ENCODE results near the gene TIMM50. TPM values are rescaled to one million over a fixed set of nuclear protein-coding genes. Genes with fewer than 3 reads are reported as not detected.
A peak's percentile ranks its signal among the peaks of the same experiment; 100 is the strongest.

The TIMM50 gene
- total RNA-seq, 6 donors from 2014 or later: 47.8 to 80.9 (median 54.4) TPM

DNA sequence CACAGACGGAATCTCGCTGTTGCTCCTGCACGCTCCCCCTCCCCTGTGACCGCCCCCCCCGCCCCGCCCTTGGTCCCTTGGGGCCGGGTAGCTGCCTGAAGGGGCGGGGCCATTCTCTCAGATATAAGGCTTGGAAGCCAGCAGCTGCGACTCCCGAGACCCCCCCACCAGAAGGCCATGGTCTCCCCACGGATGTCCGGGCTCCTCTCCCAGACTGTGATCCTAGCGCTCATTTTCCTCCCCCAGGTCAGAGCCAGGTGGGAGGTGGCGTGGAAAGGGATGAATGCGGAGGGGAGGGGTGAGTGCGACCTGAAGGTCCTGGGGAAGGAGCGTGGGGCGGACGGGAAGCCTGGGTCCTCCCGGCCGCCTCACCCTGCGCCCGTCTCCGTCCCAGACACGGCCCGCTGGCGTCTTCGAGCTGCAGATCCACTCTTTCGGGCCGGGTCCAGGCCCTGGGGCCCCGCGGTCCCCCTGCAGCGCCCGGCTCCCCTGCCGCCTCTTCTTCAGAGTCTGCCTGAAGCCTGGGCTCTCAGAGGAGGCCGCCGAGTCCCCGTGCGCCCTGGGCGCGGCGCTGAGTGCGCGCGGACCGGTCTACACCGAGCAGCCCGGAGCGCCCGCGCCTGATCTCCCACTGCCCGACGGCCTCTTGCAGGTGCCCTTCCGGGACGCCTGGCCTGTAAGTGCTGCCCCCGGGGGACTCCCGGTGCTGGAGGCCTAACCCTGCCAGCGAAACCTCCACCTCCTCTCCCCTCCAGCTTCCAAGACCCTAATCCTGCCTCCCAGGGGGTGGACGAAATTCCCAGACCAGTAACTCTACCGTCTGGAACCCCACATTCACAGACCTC, 18.4 kb downstream of the TIMM50 start, which contains the start of gene DLL3:
TSS of gene DLL3 (plus strand) at position 150 of the 845 bp plus-strand sequence. CDS start at position 178, 28 bp downstream.
- peaks cover 14 to 27% (median 24%) of the 10 kb centered on the region in 4 donors for H3K4me1 ChIP-seq
- TF ChIP-seq POLR2A (IDR thresholded peaks at IDR 0.05): no peak
- TF ChIP-seq, protein P1, sequence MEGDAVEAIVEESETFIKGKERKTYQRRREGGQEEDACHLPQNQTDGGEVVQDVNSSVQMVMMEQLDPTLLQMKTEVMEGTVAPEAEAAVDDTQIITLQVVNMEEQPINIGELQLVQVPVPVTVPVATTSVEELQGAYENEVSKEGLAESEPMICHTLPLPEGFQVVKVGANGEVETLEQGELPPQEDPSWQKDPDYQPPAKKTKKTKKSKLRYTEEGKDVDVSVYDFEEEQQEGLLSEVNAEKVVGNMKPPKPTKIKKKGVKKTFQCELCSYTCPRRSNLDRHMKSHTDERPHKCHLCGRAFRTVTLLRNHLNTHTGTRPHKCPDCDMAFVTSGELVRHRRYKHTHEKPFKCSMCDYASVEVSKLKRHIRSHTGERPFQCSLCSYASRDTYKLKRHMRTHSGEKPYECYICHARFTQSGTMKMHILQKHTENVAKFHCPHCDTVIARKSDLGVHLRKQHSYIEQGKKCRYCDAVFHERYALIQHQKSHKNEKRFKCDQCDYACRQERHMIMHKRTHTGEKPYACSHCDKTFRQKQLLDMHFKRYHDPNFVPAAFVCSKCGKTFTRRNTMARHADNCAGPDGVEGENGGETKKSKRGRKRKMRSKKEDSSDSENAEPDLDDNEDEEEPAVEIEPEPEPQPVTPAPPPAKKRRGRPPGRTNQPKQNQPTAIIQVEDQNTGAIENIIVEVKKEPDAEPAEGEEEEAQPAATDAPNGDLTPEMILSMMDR (IDR thresholded peaks at IDR 0.05): no peak
- no peak within 1 kb of the TSS for H3K4me3 ChIP-seq
- DNase-seq (peak in 1 of 2 donors; percentile 85), ATAC-seq (ENCODE audit: low FRiP score in 2 of 2) (no peak)
- 3 to 6% methylated on average over 22 to 24 of the region's 60 CpGs for WGBS, 2 donors
- peaks cover 0 to 29% (median 19%) of the 10 kb centered on the region in 4 donors for H3K27me3 ChIP-seq
- H3K27ac ChIP-seq: no peak within 1 kb of the TSS
- no peaks in the 10 kb centered on the region for H3K9me3 ChIP-seq
- no peaks in the 10 kb centered on the region for H3K36me3 ChIP-seq

DNA sequence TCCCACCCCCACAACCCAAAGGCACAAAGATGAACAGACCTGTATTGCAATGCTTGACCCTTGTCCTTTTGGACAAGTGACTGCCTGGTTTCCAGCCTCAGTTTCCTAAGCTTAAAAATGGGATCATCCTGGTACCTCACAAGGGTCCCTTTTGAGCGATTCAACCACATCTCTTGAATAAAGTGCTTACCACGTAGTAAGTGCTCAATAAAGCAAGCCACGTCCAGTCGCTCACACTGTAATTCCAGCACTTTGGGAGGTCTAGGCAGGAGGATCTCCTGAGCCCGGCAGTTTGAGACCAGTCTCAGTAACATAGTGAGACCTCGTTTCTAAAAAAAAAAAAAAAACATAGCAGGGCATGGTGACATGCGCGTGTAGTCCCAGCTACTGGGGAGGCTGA, 19.3 kb downstream of the TIMM50 start:
- ATAC-seq (ENCODE audit: low FRiP score in 2 of 2): no peak

DNA sequence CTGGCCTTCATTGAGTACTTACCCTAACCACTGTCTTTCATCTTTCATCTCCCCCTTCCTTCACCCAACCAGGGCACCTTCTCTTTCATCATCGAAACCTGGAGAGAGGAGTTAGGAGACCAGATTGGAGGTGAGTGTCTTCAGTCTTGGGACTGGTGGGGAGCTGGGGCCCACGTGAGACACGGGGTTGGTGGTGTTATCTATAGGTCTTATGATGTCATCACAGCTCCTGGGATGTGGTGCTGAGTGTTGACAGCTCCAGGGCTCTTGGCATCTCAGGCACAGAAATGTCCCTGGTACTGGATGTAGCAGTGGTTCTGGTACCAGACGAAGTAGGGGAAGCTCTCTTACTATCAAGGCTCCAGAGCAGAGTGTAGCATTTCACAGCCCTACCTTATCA, 19.9 kb downstream of the TIMM50 start:
- Histone ChIP-seq H3K9me3 (no peaks in the 10 kb centered on the region), H3K36me3 (no peaks in the 10 kb centered on the region), H3K27me3 (peaks cover 0 to 35% (median 22%) of the 10 kb centered on the region in 4 donors), H3K4me1 (peaks cover 14 to 27% (median 24%) of the 10 kb centered on the region in 4 donors), H3K4me3 (no peak overlapping the region), H3K27ac (no peak overlapping the region)
- ATAC-seq (ENCODE audit: low FRiP score in 2 of 2) (no peak), DNase-seq (no peak)
- no peak for TF ChIP-seq EP300 (IDR thresholded peaks at IDR 0.05)
- 52 to 72% methylated on average over 2 to 4 of the region's 4 CpGs for WGBS, 2 donors

More for the DNA sequence above, 19.3 kb downstream of the TIMM50 start:
- Histone ChIP-seq H3K27ac (no peak overlapping the region), H3K4me1 (peaks cover 14 to 27% (median 24%) of the 10 kb centered on the region in 4 donors), H3K4me3 (no peak overlapping the region), H3K9me3 (no peaks in the 10 kb centered on the region), H3K27me3 (peaks cover 0 to 35% (median 20%) of the 10 kb centered on the region in 4 donors), H3K36me3 (no peaks in the 10 kb centered on the region)
- TF ChIP-seq POLR2A (IDR thresholded peaks at IDR 0.05): no peak
- TF ChIP-seq POLR2AphosphoS5 (IDR thresholded peaks at IDR 0.05): no peak
- WGBS, 2 donors: 78 to 79% methylated on average over 8 of the region's 8 CpGs
- no peak for DNase-seq

DNA sequence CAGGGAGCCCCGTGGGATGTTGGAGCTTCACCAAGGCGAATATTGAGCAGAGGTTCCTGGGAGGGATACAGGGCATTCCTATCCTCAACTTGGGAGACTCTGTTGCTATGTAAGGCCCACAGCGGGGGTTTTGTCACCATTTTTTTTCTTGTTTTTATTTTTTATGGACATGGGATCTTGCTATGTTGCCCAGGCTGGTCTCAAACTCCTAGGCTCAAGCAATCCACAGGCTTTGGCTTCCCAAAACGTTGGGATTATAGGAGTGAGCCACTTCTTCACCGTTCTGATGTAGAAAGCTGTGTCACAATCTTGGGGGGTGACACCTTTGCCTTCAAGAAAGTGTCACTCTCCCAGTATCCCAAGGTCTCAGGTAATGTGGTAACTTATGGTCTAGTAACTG, 20.7 kb downstream of the TIMM50 start:
- 66 to 78% methylated on average over 4 to 5 of the region's 5 CpGs for WGBS, 2 donors
- H3K4me1 ChIP-seq: peaks cover 14 to 27% (median 24%) of the 10 kb centered on the region in 4 donors
- no peak for TF ChIP-seq EP300 (IDR thresholded peaks at IDR 0.05)
- TF ChIP-seq, protein P1 (IDR thresholded peaks at IDR 0.05): no peak
- no peak for TF ChIP-seq POLR2AphosphoS5 (IDR thresholded peaks at IDR 0.05)
- no peak for TF ChIP-seq POLR2A (IDR thresholded peaks at IDR 0.05)
- peaks cover 0 to 32% (median 21%) of the 10 kb centered on the region in 4 donors for H3K27me3 ChIP-seq
- ATAC-seq (ENCODE audit: low FRiP score in 2 of 2) (no peak), DNase-seq (no peak)
- H3K36me3 ChIP-seq: no peaks in the 10 kb centered on the region
- no peak overlapping the region for H3K27ac ChIP-seq
- H3K4me3 ChIP-seq: no peak overlapping the region
- no peaks in the 10 kb centered on the region for H3K9me3 ChIP-seq

DNA sequence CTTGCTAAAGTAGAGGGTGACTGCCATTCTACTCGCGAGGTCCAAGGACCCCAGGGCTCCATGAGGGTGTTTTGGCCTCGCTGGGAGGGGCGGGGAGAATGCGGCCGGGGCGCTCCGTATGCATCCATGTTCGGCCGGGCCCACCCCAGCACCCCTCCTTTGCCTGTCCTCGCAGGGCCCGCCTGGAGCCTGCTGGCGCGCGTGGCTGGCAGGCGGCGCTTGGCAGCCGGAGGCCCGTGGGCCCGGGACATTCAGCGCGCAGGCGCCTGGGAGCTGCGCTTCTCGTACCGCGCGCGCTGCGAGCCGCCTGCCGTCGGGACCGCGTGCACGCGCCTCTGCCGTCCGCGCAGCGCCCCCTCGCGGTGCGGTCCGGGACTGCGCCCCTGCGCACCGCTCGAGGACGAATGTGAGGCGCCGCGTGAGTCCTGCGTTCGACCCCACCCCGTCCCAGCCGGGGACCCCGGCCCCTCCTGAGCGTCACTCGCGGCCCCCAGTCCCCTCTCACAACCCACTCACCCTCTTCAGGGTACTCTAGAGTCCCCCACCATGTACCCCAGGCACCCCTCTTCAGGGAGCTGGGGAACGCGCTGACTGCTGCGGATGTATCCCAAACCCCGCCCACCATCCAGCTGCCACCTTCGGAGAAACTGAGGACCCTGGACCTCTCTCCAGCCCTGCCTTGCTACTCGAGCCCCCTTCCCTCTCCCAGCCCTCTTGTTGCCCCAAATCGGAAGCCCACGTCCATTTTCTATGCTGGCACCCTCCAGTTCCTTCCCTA, 22.2 kb downstream of the TIMM50 start:
- Histone ChIP-seq H3K9me3 (no peaks in the 10 kb centered on the region), H3K27ac (no peak overlapping the region), H3K36me3 (no peaks in the 10 kb centered on the region), H3K4me3 (no peak overlapping the region), H3K4me1 (peaks cover 14 to 35% (median 26%) of the 10 kb centered on the region in 4 donors), H3K27me3 (peaks cover 0 to 39% (median 26%) of the 10 kb centered on the region in 4 donors)
- TF ChIP-seq POLR2AphosphoS5 (IDR thresholded peaks at IDR 0.05) (no peak), EP300 (IDR thresholded peaks at IDR 0.05) (no peak), POLR2A (IDR thresholded peaks at IDR 0.05) (no peak)
- TF ChIP-seq, protein P1 (IDR thresholded peaks at IDR 0.05): peak; percentile 85 to 98 (median 94)
- 30 to 64% methylated on average over 8 to 30 of the region's 69 CpGs for WGBS, 2 donors
- ATAC-seq (ENCODE audit: low FRiP score in 2 of 2) (peak; percentile 84 to 92), DNase-seq (peak; percentile 55 to 94)
